NCI-H460 (cell line): ENCODE data around the gene RECK. TPM values are rescaled to one million over a fixed set of nuclear protein-coding genes. Genes with fewer than 3 reads are reported as not detected.

Experiments used
- DNase-seq: peaks from one replicate; pipeline ENCODE4 v3.0.0-alpha.2; 2016; ENCODE audit warnings: low read depth; ENCODE audit errors: extremely low read depth
- small RNA-seq, 2 experiments: library from RNA; depleted of rRNA; stranded (forward); fragments of <200 nt; gene quantifications; one replicate each; pipeline ENCODE3, GENCODE V24; 2014
- total RNA-seq: library from RNA; depleted of rRNA; stranded (reverse); fragments of >200 nt; shearing (Covaris generic); gene quantifications from 2 replicates; pipeline ENCODE4 v1.2.3, GENCODE V29; 2014; rRNA removed

RECK gene
- total RNA-seq, 1 experiment from 2014 or later: 6.0 TPM

DNA sequence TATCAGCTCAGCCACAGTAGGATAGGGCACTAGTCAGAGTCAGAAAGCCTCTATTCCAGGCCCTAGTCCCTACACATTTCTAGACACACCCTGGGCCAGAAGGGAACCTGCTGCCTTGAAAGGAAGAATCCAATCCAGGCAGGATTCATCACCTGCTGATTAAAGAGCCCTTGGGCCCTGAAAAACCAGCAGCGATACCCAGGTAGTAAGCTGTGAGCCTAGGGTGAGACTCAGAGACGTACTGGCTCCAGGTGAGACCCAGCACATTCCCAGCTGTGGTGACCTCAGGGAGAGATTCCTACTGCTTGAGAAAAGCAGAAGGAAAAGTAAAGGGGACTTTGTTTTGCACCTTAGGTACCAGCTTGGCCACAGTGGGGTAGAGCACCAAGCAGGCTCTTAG is 137.1 kb downstream of the RECK start:
- no peak for DNase-seq

Small RNA genes within 50 kb of the gene (small RNA-seq; reads per million reads assigned to genes)
- gene RF02275: 0 reads per million in 2 experiments

Other genes starting within 250 kb of the RECK start
- gene NPR2, start 245.3 kb upstream of the RECK start, total RNA-seq: 1.7 and 7.0 TPM in 2 replicates
- gene SPAG8, start 224.7 kb upstream of the RECK start, total RNA-seq: 0.14 and 0.47 TPM in 2 replicates
- 18.2 and 22.8 TPM in 2 replicates for gene HINT2, start 221.9 kb upstream of the RECK start, total RNA-seq
- not detected in 2 replicates for gene FAM221B, start 208.2 kb upstream of the RECK start, total RNA-seq
- gene TMEM8B, start 207.7 kb upstream of the RECK start, total RNA-seq: 1.2 and 1.4 TPM in 2 replicates
- gene OR13J1, start 166.5 kb upstream of the RECK start, total RNA-seq: not detected in 2 replicates
- gene HRCT1, start 130.7 kb upstream of the RECK start, total RNA-seq: 1.4 and 3.2 TPM in 2 replicates
- 0.46 TPM in 1 of 2 replicates, not detected in the other for gene SPAAR, start 127.4 kb upstream of the RECK start, total RNA-seq
- gene OR2S2, start 78.8 kb upstream of the RECK start, total RNA-seq: not detected in 2 replicates
- 0.35 and 0.92 TPM in 2 replicates for gene GLIPR2, start 99.8 kb downstream of the RECK start, total RNA-seq
- gene CCIN, start 132.5 kb downstream of the RECK start, total RNA-seq: not detected in 2 replicates
- gene CLTA, start 154.0 kb downstream of the RECK start, total RNA-seq: 201 and 224 TPM in 2 replicates
- gene GNE, start 221.5 kb downstream of the RECK start, total RNA-seq: 22.0 TPM in 2 replicates